WTC11 (cell line): ENCODE measurements around the gene ZNF280D. TPM values are rescaled to one million over a fixed set of nuclear protein-coding genes. Genes with fewer than 3 reads are reported as not detected.

Experiments
- ATAC-seq: fragments of 200-7000 bp; cut with Tn5 transposase; 2 replicates; pipeline ENCODE4 v1.10.0; 2021; ENCODE audit warnings: mild to moderate bottlenecking, moderate library complexity
- CTCF ChIA-PET: fragments of 300-600 bp; sonication (Branson Sonifier 250); formaldehyde crosslinking; loops from one replicate; lab custom pipeline; 2021; ENCODE audit warnings: antibody characterized with exemption; lab: Charles Lee
- POLR2A ChIA-PET: fragments of 350-600 bp; sonication (Branson Sonifier 250); formaldehyde crosslinking; loops from one replicate; lab custom pipeline; 2021; ENCODE audit warnings: antibody characterized with exemption; lab: Charles Lee
- DNase-seq: peaks from one replicate; pipeline ENCODE4 v3.0.0; 2021; ENCODE audit warnings: low spot score
- H3K27ac Mint-ChIP-seq: 2 replicates; pipeline ENCODE4 v1.8.0; 2021; ENCODE audit warnings: mixed read lengths
- H3K27me3 Mint-ChIP-seq: 2 replicates; pipeline ENCODE4 v1.8.0; 2021; ENCODE audit warnings: low read depth, mild to moderate bottlenecking, moderate library complexity, mixed read lengths
- H3K36me3 Mint-ChIP-seq: 2 replicates; pipeline ENCODE4 v1.8.0; 2021; ENCODE audit warnings: mixed read lengths
- H3K4me1 Mint-ChIP-seq: 2 replicates; pipeline ENCODE4 v1.8.0; 2022; ENCODE audit warnings: mixed read lengths
- H3K4me3 Mint-ChIP-seq: 2 replicates; pipeline ENCODE4 v1.8.0; 2021; ENCODE audit warnings: mild to moderate bottlenecking, moderate library complexity, mixed read lengths
- H3K9me3 Mint-ChIP-seq: 2 replicates; pipeline ENCODE4 v1.8.0; 2021; ENCODE audit warnings: mixed read lengths
- CREB1 ChIP-seq: sonication (generic); formaldehyde crosslinking; IDR thresholded peaks from 2 replicates; pipeline ENCODE4 v1.8.0; 2023; ENCODE audit warnings: mild to moderate bottlenecking, missing genetic modification reagents
- CREM ChIP-seq: sonication (generic); formaldehyde crosslinking; IDR thresholded peaks from 2 replicates; pipeline ENCODE4 v1.8.1; 2022; ENCODE audit warnings: mild to moderate bottlenecking, missing genetic modification reagents, moderate library complexity
- E2F4 ChIP-seq: sonication (generic); formaldehyde crosslinking; IDR thresholded peaks from 2 replicates; pipeline ENCODE4 v1.8.1; 2022; ENCODE audit warnings: low read depth, mild to moderate bottlenecking, moderate library complexity, missing genetic modification reagents, borderline replicate concordance
- ELF4 ChIP-seq: sonication (generic); formaldehyde crosslinking; IDR thresholded peaks from 2 replicates; pipeline ENCODE4 v1.8.1; 2022; ENCODE audit warnings: low read depth, mild to moderate bottlenecking, moderate library complexity, missing genetic modification reagents
- ERG ChIP-seq: fragments of 250-450 bp; sonication (Bioruptor Pico); IDR thresholded peaks from 2 replicates; pipeline ENCODE4 v1.8.0; 2021; ENCODE audit warnings: mild to moderate bottlenecking
- GTF2I ChIP-seq: fragments of 250-450 bp; sonication (Bioruptor Pico); conservative IDR thresholded peaks from 2 replicates; pipeline ENCODE4 v1.4.0; 2021; ENCODE audit warnings: mild to moderate bottlenecking
- IRF1 ChIP-seq: sonication (generic); formaldehyde crosslinking; IDR thresholded peaks from 2 replicates; pipeline ENCODE4 v1.8.0; 2023; ENCODE audit warnings: missing genetic modification reagents
- KAT7 ChIP-seq: sonication (generic); formaldehyde crosslinking; IDR thresholded peaks from 2 replicates; pipeline ENCODE4 v1.8.1; 2023; ENCODE audit warnings: missing genetic modification reagents, mild to moderate bottlenecking, borderline replicate concordance
- MLX ChIP-seq: sonication (generic); formaldehyde crosslinking; IDR thresholded peaks from 2 replicates; pipeline ENCODE4 v1.8.1; 2023; ENCODE audit warnings: mild to moderate bottlenecking, missing genetic modification reagents, moderate library complexity
- NFATC4 ChIP-seq: fragments of 250-450 bp; sonication (Bioruptor Pico); IDR thresholded peaks from 2 replicates; pipeline ENCODE4 v1.9.0; 2021; ENCODE audit warnings: mild to moderate bottlenecking
- NR1H2 ChIP-seq: sonication (generic); formaldehyde crosslinking; IDR thresholded peaks from 2 replicates; pipeline ENCODE4 v1.9.0; 2021; ENCODE audit warnings: mild to moderate bottlenecking, moderate library complexity, missing genetic modification reagents
- ZNF121 ChIP-seq: sonication (generic); formaldehyde crosslinking; IDR thresholded peaks from 2 replicates; pipeline ENCODE4 v1.8.0; 2023; ENCODE audit warnings: missing genetic modification reagents
- ZNF138 ChIP-seq: sonication (generic); formaldehyde crosslinking; conservative IDR thresholded peaks from 2 replicates; pipeline ENCODE4 v1.8.1; 2022; ENCODE audit warnings: mild to moderate bottlenecking, moderate library complexity, missing genetic modification reagents
- ZNF219 ChIP-seq: sonication (generic); formaldehyde crosslinking; IDR thresholded peaks from 2 replicates; pipeline ENCODE4 v1.8.0; 2023; ENCODE audit warnings: missing genetic modification reagents, mild to moderate bottlenecking, borderline replicate concordance
- ZNF232 ChIP-seq: sonication (generic); formaldehyde crosslinking; IDR thresholded peaks from 2 replicates; pipeline ENCODE4 v1.8.0; 2022; ENCODE audit warnings: mild to moderate bottlenecking, missing genetic modification reagents
- ZNF671 ChIP-seq: fragments of 250-450 bp; sonication (Bioruptor Pico); IDR thresholded peaks from 2 replicates; pipeline ENCODE4 v1.8.0; 2021; ENCODE audit warnings: mild to moderate bottlenecking
- total RNA-seq: library from RNA; stranded (reverse); gene quantifications from 3 replicates; pipeline ENCODE4 v1.2.3, GENCODE V29; 2021
- TF ChIP-seq, protein P1 (sequence below): sonication (generic); formaldehyde crosslinking; IDR thresholded peaks from 2 replicates; pipeline ENCODE4 v1.8.1; 2023; ENCODE audit warnings: mild to moderate bottlenecking, moderate library complexity, missing genetic modification reagents
- TF ChIP-seq, protein P2 (sequence below): fragments of 250-450 bp; sonication (Bioruptor Pico); IDR thresholded peaks from 2 replicates; pipeline ENCODE4 v1.9.0; 2021; ENCODE audit warnings: mild to moderate bottlenecking
- TF ChIP-seq, protein P3 (sequence below): sonication (generic); formaldehyde crosslinking; IDR thresholded peaks from 2 replicates; pipeline ENCODE4 v1.8.1; 2023; ENCODE audit warnings: mild to moderate bottlenecking, missing genetic modification reagents, moderate library complexity
- TF ChIP-seq, protein P4 (sequence below): sonication (generic); formaldehyde crosslinking; IDR thresholded peaks from 2 replicates; pipeline ENCODE4 v1.8.1; 2022; ENCODE audit warnings: mild to moderate bottlenecking, moderate library complexity, missing genetic modification reagents
- TF ChIP-seq, protein P5 (sequence below): sonication (generic); formaldehyde crosslinking; conservative IDR thresholded peaks from 2 replicates; pipeline ENCODE4 v1.8.1; 2023; ENCODE audit warnings: mild to moderate bottlenecking, low read depth, missing genetic modification reagents, moderate library complexity
- TF ChIP-seq, protein P6 (sequence below): sonication (generic); formaldehyde crosslinking; IDR thresholded peaks from 2 replicates; pipeline ENCODE4 v1.8.0; 2022; ENCODE audit warnings: mild to moderate bottlenecking, missing genetic modification reagents

Gene ZNF280D
- total RNA-seq, 1 experiment from 2014 or later: 25.7 TPM

GRCh38 chr15:56640127-56640526 lies 93.2 kb downstream of the ZNF280D start:
- ChIA-PET CTCF (no interaction called here), POLR2A (no interaction called here)
- Mint-ChIP-seq H3K36me3 (no peaks in the 10 kb centered on the region), H3K27me3 (no peaks in the 10 kb centered on the region), H3K9me3 (no peaks in the 10 kb centered on the region), H3K4me3 (no peak overlapping the region), H3K4me1 (peaks cover 15% of the 10 kb centered on the region), H3K27ac (no peak overlapping the region)
- DNase-seq (no peak), ATAC-seq (no peak)
- TF ChIP-seq CREB1 (CRISPR knock-in tag) (no peak), ELF4 (CRISPR knock-in tag) (no peak), ZNF219 (CRISPR knock-in tag) (no peak), MLX (CRISPR knock-in tag) (no peak), E2F4 (CRISPR knock-in tag) (no peak), IRF1 (CRISPR knock-in tag) (no peak), ZNF232 (CRISPR knock-in tag) (no peak), GTF2I (no peak), CREM (no peak), ZNF121 (CRISPR knock-in tag) (no peak), NFATC4 (CRISPR knock-in tag) (no peak), NR1H2 (CRISPR knock-in tag) (no peak), ERG (CRISPR knock-in tag) (no peak), ZNF138 (CRISPR knock-in tag) (no peak)
- TF ChIP-seq, protein P1, sequence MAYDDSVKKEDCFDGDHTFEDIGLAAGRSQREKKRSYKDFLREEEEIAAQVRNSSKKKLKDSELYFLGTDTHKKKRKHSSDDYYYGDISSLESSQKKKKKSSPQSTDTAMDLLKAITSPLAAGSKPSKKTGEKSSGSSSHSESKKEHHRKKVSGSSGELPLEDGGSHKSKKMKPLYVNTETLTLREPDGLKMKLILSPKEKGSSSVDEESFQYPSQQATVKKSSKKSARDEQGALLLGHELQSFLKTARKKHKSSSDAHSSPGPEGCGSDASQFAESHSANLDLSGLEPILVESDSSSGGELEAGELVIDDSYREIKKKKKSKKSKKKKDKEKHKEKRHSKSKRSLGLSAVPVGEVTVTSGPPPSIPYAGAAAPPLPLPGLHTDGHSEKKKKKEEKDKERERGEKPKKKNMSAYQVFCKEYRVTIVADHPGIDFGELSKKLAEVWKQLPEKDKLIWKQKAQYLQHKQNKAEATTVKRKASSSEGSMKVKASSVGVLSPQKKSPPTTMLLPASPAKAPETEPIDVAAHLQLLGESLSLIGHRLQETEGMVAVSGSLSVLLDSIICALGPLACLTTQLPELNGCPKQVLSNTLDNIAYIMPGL: no peak
- TF ChIP-seq, protein P2, sequence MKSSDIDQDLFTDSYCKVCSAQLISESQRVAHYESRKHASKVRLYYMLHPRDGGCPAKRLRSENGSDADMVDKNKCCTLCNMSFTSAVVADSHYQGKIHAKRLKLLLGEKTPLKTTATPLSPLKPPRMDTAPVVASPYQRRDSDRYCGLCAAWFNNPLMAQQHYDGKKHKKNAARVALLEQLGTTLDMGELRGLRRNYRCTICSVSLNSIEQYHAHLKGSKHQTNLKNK: no peak
- TF ChIP-seq, protein P3, sequence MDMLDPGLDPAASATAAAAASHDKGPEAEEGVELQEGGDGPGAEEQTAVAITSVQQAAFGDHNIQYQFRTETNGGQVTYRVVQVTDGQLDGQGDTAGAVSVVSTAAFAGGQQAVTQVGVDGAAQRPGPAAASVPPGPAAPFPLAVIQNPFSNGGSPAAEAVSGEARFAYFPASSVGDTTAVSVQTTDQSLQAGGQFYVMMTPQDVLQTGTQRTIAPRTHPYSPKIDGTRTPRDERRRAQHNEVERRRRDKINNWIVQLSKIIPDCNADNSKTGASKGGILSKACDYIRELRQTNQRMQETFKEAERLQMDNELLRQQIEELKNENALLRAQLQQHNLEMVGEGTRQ: no peak
- TF ChIP-seq, protein P4, sequence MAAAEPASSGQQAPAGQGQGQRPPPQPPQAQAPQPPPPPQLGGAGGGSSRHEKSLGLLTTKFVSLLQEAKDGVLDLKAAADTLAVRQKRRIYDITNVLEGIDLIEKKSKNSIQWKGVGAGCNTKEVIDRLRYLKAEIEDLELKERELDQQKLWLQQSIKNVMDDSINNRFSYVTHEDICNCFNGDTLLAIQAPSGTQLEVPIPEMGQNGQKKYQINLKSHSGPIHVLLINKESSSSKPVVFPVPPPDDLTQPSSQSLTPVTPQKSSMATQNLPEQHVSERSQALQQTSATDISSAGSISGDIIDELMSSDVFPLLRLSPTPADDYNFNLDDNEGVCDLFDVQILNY (CRISPR knock-in tag): no peak

GRCh38 chr15:56639631-56640030 lies 93.7 kb downstream of the ZNF280D start:
- CTCF ChIA-PET: interaction anchor here (0.9 kb wide), 1 partner anchor 149 kb away, joined by 4 read pairs; no protein-coding TSS in a partner anchor
- Mint-ChIP-seq H3K4me3 (no peak overlapping the region), H3K4me1 (peaks cover 15% of the 10 kb centered on the region), H3K36me3 (no peaks in the 10 kb centered on the region), H3K27ac (no peak overlapping the region), H3K27me3 (no peaks in the 10 kb centered on the region), H3K9me3 (no peaks in the 10 kb centered on the region)
- DNase-seq (no peak), ATAC-seq (no peak)
- POLR2A ChIA-PET: no interaction called here
- no peak for TF ChIP-seq ZNF671 (CRISPR knock-in tag)
- TF ChIP-seq, protein P5, sequence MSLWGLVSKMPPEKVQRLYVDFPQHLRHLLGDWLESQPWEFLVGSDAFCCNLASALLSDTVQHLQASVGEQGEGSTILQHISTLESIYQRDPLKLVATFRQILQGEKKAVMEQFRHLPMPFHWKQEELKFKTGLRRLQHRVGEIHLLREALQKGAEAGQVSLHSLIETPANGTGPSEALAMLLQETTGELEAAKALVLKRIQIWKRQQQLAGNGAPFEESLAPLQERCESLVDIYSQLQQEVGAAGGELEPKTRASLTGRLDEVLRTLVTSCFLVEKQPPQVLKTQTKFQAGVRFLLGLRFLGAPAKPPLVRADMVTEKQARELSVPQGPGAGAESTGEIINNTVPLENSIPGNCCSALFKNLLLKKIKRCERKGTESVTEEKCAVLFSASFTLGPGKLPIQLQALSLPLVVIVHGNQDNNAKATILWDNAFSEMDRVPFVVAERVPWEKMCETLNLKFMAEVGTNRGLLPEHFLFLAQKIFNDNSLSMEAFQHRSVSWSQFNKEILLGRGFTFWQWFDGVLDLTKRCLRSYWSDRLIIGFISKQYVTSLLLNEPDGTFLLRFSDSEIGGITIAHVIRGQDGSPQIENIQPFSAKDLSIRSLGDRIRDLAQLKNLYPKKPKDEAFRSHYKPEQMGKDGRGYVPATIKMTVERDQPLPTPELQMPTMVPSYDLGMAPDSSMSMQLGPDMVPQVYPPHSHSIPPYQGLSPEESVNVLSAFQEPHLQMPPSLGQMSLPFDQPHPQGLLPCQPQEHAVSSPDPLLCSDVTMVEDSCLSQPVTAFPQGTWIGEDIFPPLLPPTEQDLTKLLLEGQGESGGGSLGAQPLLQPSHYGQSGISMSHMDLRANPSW (CRISPR knock-in tag): no peak
- TF ChIP-seq, protein P6, sequence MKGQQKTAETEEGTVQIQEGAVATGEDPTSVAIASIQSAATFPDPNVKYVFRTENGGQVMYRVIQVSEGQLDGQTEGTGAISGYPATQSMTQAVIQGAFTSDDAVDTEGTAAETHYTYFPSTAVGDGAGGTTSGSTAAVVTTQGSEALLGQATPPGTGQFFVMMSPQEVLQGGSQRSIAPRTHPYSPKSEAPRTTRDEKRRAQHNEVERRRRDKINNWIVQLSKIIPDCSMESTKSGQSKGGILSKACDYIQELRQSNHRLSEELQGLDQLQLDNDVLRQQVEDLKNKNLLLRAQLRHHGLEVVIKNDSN: no peak
- no peak for TF ChIP-seq KAT7
- no peak for TF ChIP-seq NFATC4 (CRISPR knock-in tag)
